K562 (cell line): ENCODE measurements around the gene ZNRD2.

Experiments
- BHLHE40 ChIP-seq: IDR thresholded peaks from 2 replicates; pipeline ENCODE4 v1.6.1; 2011; ENCODE audit warnings: low read length, improper control_type of control experiment
- CBX2 ChIP-seq: fragments of 200-600 bp; sonication (generic); IDR thresholded peaks from one replicate; pipeline ENCODE4 v1.6.1; 2012; ENCODE audit warnings: mild to moderate bottlenecking, low read length, inconsistent platforms; ENCODE audit not compliant: insufficient read depth, poor library complexity, severe bottlenecking
- CHD2 ChIP-seq: IDR thresholded peaks from 2 replicates; pipeline ENCODE4 v1.6.1; 2011; ENCODE audit warnings: low read depth, low read length
- CTCF ChIP-seq, 3 experiments: IDR thresholded peaks in 2 of 3; conservative IDR thresholded peaks in 1 of 3; 2 replicates each; pipeline ENCODE4 v1.5.1; 2011 to 2012; ENCODE audit warnings: low read length in 3 of 3, mild to moderate bottlenecking in 3 of 3, control low read depth in 2 of 3, improper control_type of control experiment in 1 of 3, inconsistent platforms in 1 of 3, low read depth in 1 of 3, mixed read lengths in 1 of 3, moderate library complexity in 1 of 3; ENCODE audit not compliant: insufficient read depth in 2 of 3
- JUN ChIP-seq, 2 experiments: sonication (generic) in 1 of 2; formaldehyde crosslinking in 1 of 2; IDR thresholded peaks; 2 replicates each; pipeline versions ENCODE4 v1.6.1 to v1.8.0; 2012 to 2022; ENCODE audit warnings: borderline replicate concordance in 2 of 2, mild to moderate bottlenecking in 2 of 2, improper control_type of control experiment in 1 of 2, low read depth in 1 of 2, low read length in 1 of 2, missing genetic modification reagents in 1 of 2
- JUND ChIP-seq, 2 experiments: IDR thresholded peaks; 2 replicates in 1 of 2; 3 replicates in 1 of 2; pipeline ENCODE4 v1.6.1; 2011; ENCODE audit warnings: borderline replicate concordance in 2 of 2, low read depth in 2 of 2, low read length in 2 of 2, improper control_type of control experiment in 1 of 2, missing biosample characterization in 1 of 2, missing genetic modification characterization in 1 of 2, missing genetic modification reagents in 1 of 2
- POLR2A ChIP-seq: fragments of 450-650 bp; conservative IDR thresholded peaks from 2 replicates; pipeline ENCODE4 v1.6.1; 2016
- POU5F1 ChIP-seq: fragments of 150-350 bp; IDR thresholded peaks from 2 replicates; pipeline ENCODE4 v1.6.1; 2014; ENCODE audit warnings: borderline replicate concordance, low read length, low read depth, mild to moderate bottlenecking; ENCODE audit not compliant: partially characterized antibody
- ZSCAN29 ChIP-seq: fragments of 450-650 bp; IDR thresholded peaks from 2 replicates; pipeline ENCODE4 v1.6.1; 2017
- TF ChIP-seq, protein P1 (sequence below): sonication (generic); formaldehyde crosslinking; IDR thresholded peaks from 2 replicates; pipeline ENCODE4 v1.8.0; 2022; ENCODE audit warnings: mild to moderate bottlenecking, missing genetic modification reagents

DNA sequence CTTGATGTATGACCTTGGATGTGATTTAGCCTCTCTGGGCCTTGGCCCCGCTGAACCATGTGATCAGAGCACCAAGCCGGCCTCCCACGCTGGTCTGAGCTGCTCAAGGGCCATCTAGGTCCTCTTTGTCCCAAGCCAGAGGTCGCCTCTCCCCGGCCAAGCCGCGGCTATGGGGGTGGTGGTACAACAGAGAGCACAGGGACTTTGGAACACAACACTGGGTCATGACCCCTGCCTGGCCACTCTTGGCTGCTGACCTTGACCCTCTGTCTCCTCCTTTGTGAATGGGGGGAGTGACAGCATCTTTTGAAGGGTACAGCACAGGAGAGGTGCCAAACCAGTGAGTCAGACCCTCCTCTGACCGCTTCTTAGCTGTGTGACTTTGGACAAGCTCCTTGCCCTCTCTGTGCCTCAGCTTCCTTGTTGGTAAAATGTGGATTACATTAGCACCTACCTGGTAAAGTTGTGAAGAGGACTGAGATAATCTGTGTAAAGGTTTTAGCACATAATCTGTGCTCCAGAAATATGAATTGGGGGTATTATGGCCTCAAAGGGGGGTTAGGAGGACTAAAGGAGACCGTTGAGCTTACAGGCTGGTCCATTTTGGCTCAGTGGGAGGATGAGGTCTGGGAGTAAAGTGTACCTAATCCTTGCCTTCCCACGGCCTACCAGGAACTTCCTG, 40.7 kb upstream of the ZNRD2 start:
- no peak for TF ChIP-seq POLR2A
- TF ChIP-seq JUND (IDR thresholded peaks at IDR 0.05; ENCODE audit: borderline replicate concordance, low read depth, low read length): no peak
- no peak for TF ChIP-seq JUND (tag; IDR thresholded peaks at IDR 0.05; ENCODE audit: borderline replicate concordance, low read depth, low read length)
- no peak for TF ChIP-seq CTCF (IDR thresholded peaks at IDR 0.05 in 2 of 3, conservative IDR thresholded peaks at IDR 0.05 in 1 of 3; ENCODE audit: insufficient read depth in 2 of 3, low read depth in 1 of 3, low read length in 3 of 3)
- no peak for TF ChIP-seq JUN (IDR thresholded peaks at IDR 0.05; ENCODE audit: borderline replicate concordance, low read depth, low read length)
- TF ChIP-seq JUN (CRISPR knock-in tag; IDR thresholded peaks at IDR 0.05; ENCODE audit: borderline replicate concordance): no peak
- TF ChIP-seq POU5F1: no peak
- TF ChIP-seq, protein P1, sequence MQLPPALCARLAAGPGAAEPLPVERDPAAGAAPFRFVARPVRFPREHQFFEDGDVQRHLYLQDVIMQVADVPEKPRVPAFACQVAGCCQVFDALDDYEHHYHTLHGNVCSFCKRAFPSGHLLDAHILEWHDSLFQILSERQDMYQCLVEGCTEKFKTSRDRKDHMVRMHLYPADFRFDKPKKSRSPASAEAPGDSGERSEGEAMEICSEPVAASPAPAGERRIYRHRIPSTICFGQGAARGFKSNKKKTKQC (CRISPR knock-in tag): no peak
- TF ChIP-seq BHLHE40: no peak
- no peak for TF ChIP-seq ZSCAN29
- no peak for TF ChIP-seq CHD2
- no peak for TF ChIP-seq CBX2
